GM23338 (cell line): ENCODE measurements around the gene EHD3. TPM values are rescaled to one million over a fixed set of nuclear protein-coding genes. Genes with fewer than 3 reads are reported as not detected.

Experiments used
- ATAC-seq: fragments of 200-7000 bp; cut with Tn5 transposase; 3 replicates; pipeline ENCODE4 v1.9.1; 2020
- DNase-seq: peaks from one replicate; pipeline ENCODE4 v3.0.0-alpha.2; 2015; ENCODE audit warnings: low spot score
- H2AFZ ChIP-seq: fragments of 200-600 bp; sonication (generic); 2 replicates; pipeline ENCODE4 v1.8.0; 2016; ENCODE audit warnings: antibody characterized with exemption, mild to moderate bottlenecking, moderate library complexity
- H3F3A ChIP-seq: fragments of 200-600 bp; sonication (generic); replicated peaks from 2 replicates; pipeline ENCODE4 v1.8.0; 2017; ENCODE audit warnings: antibody characterized with exemption, mixed run types, low read depth
- H3K27ac ChIP-seq: fragments of 200-600 bp; sonication (generic); 2 replicates; pipeline ENCODE4 v1.6.1; 2016; ENCODE audit warnings: low read depth
- H3K27me3 ChIP-seq: fragments of 200-600 bp; sonication (generic); 2 replicates; pipeline ENCODE4 v1.8.0; 2016; ENCODE audit warnings: mild to moderate bottlenecking, mixed run types, moderate library complexity; ENCODE audit not compliant: insufficient read depth
- H3K36me3 ChIP-seq: fragments of 200-600 bp; sonication (generic); 2 replicates; pipeline ENCODE4 v1.8.0; 2016; ENCODE audit warnings: mild to moderate bottlenecking; ENCODE audit not compliant: insufficient read depth
- H3K4me1 ChIP-seq: fragments of 200-600 bp; sonication (generic); 2 replicates; pipeline ENCODE4 v1.8.0; 2016; ENCODE audit warnings: mild to moderate bottlenecking, moderate library complexity; ENCODE audit not compliant: insufficient read depth
- H3K4me2 ChIP-seq: fragments of 200-600 bp; sonication (generic); 2 replicates; pipeline ENCODE4 v1.7.1; 2017; ENCODE audit warnings: mixed run types
- H3K4me3 ChIP-seq: fragments of 200-600 bp; sonication (generic); 2 replicates; pipeline ENCODE4 v1.6.1; 2016; ENCODE audit warnings: mixed run types
- H3K79me2 ChIP-seq: fragments of 200-600 bp; sonication (generic); replicated peaks from 2 replicates; pipeline ENCODE4 v1.8.0; 2017; ENCODE audit warnings: mild to moderate bottlenecking; ENCODE audit not compliant: insufficient read depth
- H3K9me2 ChIP-seq: fragments of 200-600 bp; sonication (generic); 2 replicates; pipeline ENCODE4 v1.8.0; 2017; ENCODE audit not compliant: insufficient read depth
- H4K20me1 ChIP-seq: fragments of 200-600 bp; sonication (generic); replicated peaks from 2 replicates; pipeline ENCODE4 v1.8.0; 2017; ENCODE audit warnings: mild to moderate bottlenecking; ENCODE audit not compliant: insufficient read depth
- H3K27ac Mint-ChIP-seq: 2 replicates; pipeline ENCODE4 v1.8.0; 2020; ENCODE audit warnings: inconsistent platforms, mild to moderate bottlenecking, moderate library complexity, mixed read lengths
- H3K27me3 Mint-ChIP-seq: 3 replicates; pipeline ENCODE4 v1.8.0; 2022; ENCODE audit warnings: low read depth, mild to moderate bottlenecking, moderate library complexity, mixed read lengths, inconsistent platforms; ENCODE audit not compliant: insufficient read depth, poor library complexity
- H3K36me3 Mint-ChIP-seq: 3 replicates; pipeline ENCODE4 v1.8.0; 2021; ENCODE audit warnings: low read depth, mild to moderate bottlenecking, inconsistent platforms, moderate library complexity, mixed read lengths
- H3K4me1 Mint-ChIP-seq: 3 replicates; pipeline ENCODE4 v1.8.0; 2020; ENCODE audit warnings: mild to moderate bottlenecking, inconsistent platforms, mixed read lengths
- H3K4me3 Mint-ChIP-seq: 3 replicates; pipeline ENCODE4 v1.8.0; 2021; ENCODE audit warnings: moderate library complexity, mild to moderate bottlenecking, inconsistent platforms, mixed read lengths
- H3K9me3 Mint-ChIP-seq: 3 replicates; pipeline ENCODE4 v1.8.0; 2020; ENCODE audit warnings: moderate library complexity, mild to moderate bottlenecking, inconsistent platforms, mixed read lengths
- CREB1 ChIP-seq: fragments of 250-450 bp; sonication (Bioruptor Pico); IDR thresholded peaks from 2 replicates; pipeline ENCODE4 v1.5.0; 2020; ENCODE audit warnings: low read depth, mild to moderate bottlenecking, moderate library complexity
- ETS1 ChIP-seq: IDR thresholded peaks from 2 replicates; pipeline ENCODE4 v1.6.1; 2016; ENCODE audit warnings: antibody characterized with exemption
- EZH2 ChIP-seq: fragments of 200-600 bp; sonication (generic); IDR thresholded peaks from one replicate; pipeline ENCODE4 v1.8.0; 2017; ENCODE audit warnings: antibody characterized with exemption, mild to moderate bottlenecking, low read depth; ENCODE audit not compliant: unreplicated experiment
- JUNB ChIP-seq: IDR thresholded peaks from one replicate; pipeline ENCODE4 v1.6.1; 2016; ENCODE audit warnings: antibody characterized with exemption; ENCODE audit not compliant: unreplicated experiment
- NANOG ChIP-seq: IDR thresholded peaks from 2 replicates; pipeline ENCODE4 v1.6.1; 2016; ENCODE audit warnings: antibody characterized with exemption, borderline replicate concordance
- ZNF114 ChIP-seq: fragments of 250-450 bp; sonication (Bioruptor Pico); IDR thresholded peaks from 2 replicates; pipeline ENCODE4 v1.5.0; 2020; ENCODE audit warnings: mild to moderate bottlenecking, moderate library complexity
- ZNF462 ChIP-seq: fragments of 250-450 bp; sonication (Bioruptor Pico); IDR thresholded peaks from 2 replicates; pipeline ENCODE4 v1.5.0; 2020; ENCODE audit warnings: mild to moderate bottlenecking, moderate library complexity
- polyA plus RNA-seq: library from polyadenylated mRNA; unstranded; fragments of >200 nt; fragmentation: Nextera tagmentation; extraction: Ambion mirVana; gene quantifications from 2 replicates; pipeline ENCODE4 v1.2.1, GENCODE V29; 2016
- total RNA-seq: library from RNA; depleted of rRNA; stranded (reverse); fragments of >200 nt; shearing (Covaris generic); gene quantifications from 2 replicates; pipeline ENCODE4 v1.2.3, GENCODE V29; 2014

The EHD3 gene
- total and polyA plus RNA-seq, 2 experiments from 2014 or later = 3.3 to 12.6 TPM

- no peak for TF ChIP-seq ZNF462 (CRISPR knock-in tag)
These were observed 37.3 kb upstream of the EHD3 start (continued) for GRCh38 chr2:31196622-31197021.

GRCh38 chr2:31197166-31197565, 36.8 kb upstream of the EHD3 start:
- Histone ChIP-seq H2AFZ (0 out of 2 replicates have a peak overlapping the region, but pooled peaks have one; percentile 28), H3K27ac (no peak overlapping the region), H3K4me2 (no peak overlapping the region), H3K27me3 (no peaks in the 10 kb centered on the region), H3K36me3 (no peaks in the 10 kb centered on the region), H3K79me2 (no peaks in the 10 kb centered on the region), H4K20me1 (no peaks in the 10 kb centered on the region), H3K4me3 (no peak overlapping the region), H3F3A (no peaks in the 10 kb centered on the region), H3K4me1 (no peaks in the 10 kb centered on the region), H3K9me2 (peaks cover 17% of the 10 kb centered on the region; the same call in 1 of the 2 replicates)
- H3K27ac Mint-ChIP-seq = no peak overlapping the region
- H3K9me3 Mint-ChIP-seq = no peaks in the 10 kb centered on the region
- DNase-seq (no peak), ATAC-seq (no peak)
- no peak overlapping the region for H3K4me3 Mint-ChIP-seq
- H3K36me3 Mint-ChIP-seq = no peaks in the 10 kb centered on the region
- peaks cover 5% of the 10 kb centered on the region for H3K27me3 Mint-ChIP-seq
- H3K4me1 Mint-ChIP-seq = peaks cover 4% of the 10 kb centered on the region; the same call in 2 of the 3 replicates
- TF ChIP-seq JUNB = no peak
- no peak for TF ChIP-seq CREB1 (CRISPR knock-in tag)
- TF ChIP-seq ZNF114 = no peak
- TF ChIP-seq ZNF462 (CRISPR knock-in tag) = no peak
- TF ChIP-seq NANOG = no peak
- no peak for TF ChIP-seq EZH2
- TF ChIP-seq ETS1 = no peak
